Measurements from ENCODE around the gene EIF3K.
A peak's percentile ranks its signal among the peaks of the same experiment; 100 is the strongest.

Gene EIF3K

DNA sequence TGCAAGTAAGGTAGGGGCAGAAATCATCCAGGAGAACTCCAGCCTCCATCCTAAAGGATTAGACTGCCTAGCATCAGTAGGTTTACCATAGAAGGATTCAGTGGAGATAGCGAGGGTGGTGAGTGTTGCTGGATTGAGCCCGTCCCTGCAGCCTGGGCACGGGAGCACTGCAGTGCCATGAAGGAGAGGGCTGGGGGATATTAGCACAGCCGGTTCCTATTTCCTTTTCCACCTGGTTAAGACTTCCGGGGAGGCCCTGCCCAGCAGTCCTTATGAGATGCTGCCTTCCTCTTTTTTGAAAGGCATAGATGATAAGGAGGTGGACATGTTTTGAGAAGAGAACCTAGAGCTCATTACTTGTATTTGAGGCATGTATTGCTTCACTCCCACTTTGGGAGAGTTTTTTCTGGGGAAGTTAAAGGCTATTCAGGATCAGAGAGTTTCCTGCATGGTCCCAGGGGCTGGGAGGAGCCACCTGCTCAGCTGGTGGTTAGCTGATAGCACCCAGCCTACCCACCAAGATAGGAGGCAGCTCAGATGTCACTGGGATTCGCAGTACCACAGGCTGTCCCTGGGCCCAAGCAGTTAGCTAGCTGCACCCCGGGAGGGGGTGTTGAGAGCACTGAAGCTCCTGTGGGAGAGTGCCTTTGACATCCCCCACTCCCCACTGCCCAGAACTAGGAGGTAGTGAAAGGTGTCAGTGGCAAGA, 45.7 kb downstream of the EIF3K start:
- Histone ChIP-seq H4K20me1 (ENCODE audit: insufficient read depth, low read length) (peaks cover 84% of the 10 kb centered on the region), H3K4me3 (ENCODE audit: low read depth in 1 of 2, low read length in 2 of 2) (no peak overlapping the region), H3K27ac (ENCODE audit: low read length) (no peak overlapping the region), H3K79me2 (ENCODE audit: insufficient read depth, low read length) (peaks cover 95% of the 10 kb centered on the region), H3K27me3 (ENCODE audit: insufficient read depth, low read length, poor library complexity) (no peaks in the 10 kb centered on the region), H3K36me3 (ENCODE audit: insufficient read depth, low read length) (peaks cover 11% of the 10 kb centered on the region), H2AFZ (ENCODE audit: low read depth, low read length) (no peak overlapping the region), H3K4me2 (ENCODE audit: insufficient read depth, low read length) (no peak overlapping the region), H3K4me1 (ENCODE audit: insufficient read depth, low read length) (peaks cover 13% of the 10 kb centered on the region), H3K9ac (ENCODE audit: low read depth, low read length) (no peak overlapping the region), H3K9me3 (ENCODE audit: insufficient read depth, low read length, severe bottlenecking) (no peaks in the 10 kb centered on the region)
- no peak for TF ChIP-seq EZH2 (IDR thresholded peaks at IDR 0.05; ENCODE audit: borderline replicate concordance, low read depth, low read length, severe bottlenecking)
- TF ChIP-seq, protein P1, sequence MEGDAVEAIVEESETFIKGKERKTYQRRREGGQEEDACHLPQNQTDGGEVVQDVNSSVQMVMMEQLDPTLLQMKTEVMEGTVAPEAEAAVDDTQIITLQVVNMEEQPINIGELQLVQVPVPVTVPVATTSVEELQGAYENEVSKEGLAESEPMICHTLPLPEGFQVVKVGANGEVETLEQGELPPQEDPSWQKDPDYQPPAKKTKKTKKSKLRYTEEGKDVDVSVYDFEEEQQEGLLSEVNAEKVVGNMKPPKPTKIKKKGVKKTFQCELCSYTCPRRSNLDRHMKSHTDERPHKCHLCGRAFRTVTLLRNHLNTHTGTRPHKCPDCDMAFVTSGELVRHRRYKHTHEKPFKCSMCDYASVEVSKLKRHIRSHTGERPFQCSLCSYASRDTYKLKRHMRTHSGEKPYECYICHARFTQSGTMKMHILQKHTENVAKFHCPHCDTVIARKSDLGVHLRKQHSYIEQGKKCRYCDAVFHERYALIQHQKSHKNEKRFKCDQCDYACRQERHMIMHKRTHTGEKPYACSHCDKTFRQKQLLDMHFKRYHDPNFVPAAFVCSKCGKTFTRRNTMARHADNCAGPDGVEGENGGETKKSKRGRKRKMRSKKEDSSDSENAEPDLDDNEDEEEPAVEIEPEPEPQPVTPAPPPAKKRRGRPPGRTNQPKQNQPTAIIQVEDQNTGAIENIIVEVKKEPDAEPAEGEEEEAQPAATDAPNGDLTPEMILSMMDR (IDR thresholded peaks at IDR 0.05; ENCODE audit: borderline replicate concordance, extremely low read depth, low read length, poor library complexity, severe bottlenecking): no peak
- DNase-seq (no peak), ATAC-seq (ENCODE audit: insufficient read depth, low read depth) (peak; percentile 40; the same call in 1 of the 3 replicates)

- TF ChIP-seq, protein P1 (IDR thresholded peaks at IDR 0.05; ENCODE audit: borderline replicate concordance, extremely low read depth, low read length, poor library complexity, severe bottlenecking): no peak
- TF ChIP-seq EZH2 (IDR thresholded peaks at IDR 0.05; ENCODE audit: borderline replicate concordance, low read depth, low read length, severe bottlenecking): no peak
- Histone ChIP-seq H3K27ac (ENCODE audit: low read length) (no peak overlapping the region), H3K4me2 (ENCODE audit: insufficient read depth, low read length) (no peak overlapping the region), H4K20me1 (ENCODE audit: insufficient read depth, low read length) (peaks cover 86% of the 10 kb centered on the region), H3K79me2 (ENCODE audit: insufficient read depth, low read length) (peaks cover 95% of the 10 kb centered on the region), H2AFZ (ENCODE audit: low read depth, low read length) (no peak overlapping the region), H3K9me3 (ENCODE audit: insufficient read depth, low read length, severe bottlenecking) (no peaks in the 10 kb centered on the region), H3K36me3 (ENCODE audit: insufficient read depth, low read length) (peaks cover 11% of the 10 kb centered on the region), H3K9ac (ENCODE audit: low read depth, low read length) (no peak overlapping the region), H3K4me1 (ENCODE audit: insufficient read depth, low read length) (peaks cover 13% of the 10 kb centered on the region), H3K4me3 (ENCODE audit: low read depth in 1 of 2, low read length in 2 of 2) (no peak overlapping the region), H3K27me3 (ENCODE audit: insufficient read depth, low read length, poor library complexity) (no peaks in the 10 kb centered on the region)
- DNase-seq (no peak), ATAC-seq (ENCODE audit: insufficient read depth, low read depth) (no peak)
These were observed 46.4 kb downstream of the EIF3K start for GRCh38 chr19:38665219-38665931.

- H3K9me3 ChIP-seq (ENCODE audit: insufficient read depth, low read length, severe bottlenecking): no peaks in the 10 kb centered on the region
- H3K4me2 ChIP-seq (ENCODE audit: insufficient read depth, low read length): no peak overlapping the region
- H2AFZ ChIP-seq (ENCODE audit: low read depth, low read length): no peak overlapping the region
- H3K79me2 ChIP-seq (ENCODE audit: insufficient read depth, low read length): peaks cover 95% of the 10 kb centered on the region
- no peak overlapping the region for H3K27ac ChIP-seq (ENCODE audit: low read length)
- H3K36me3 ChIP-seq (ENCODE audit: insufficient read depth, low read length): peaks cover 4% of the 10 kb centered on the region
- ATAC-seq (ENCODE audit: insufficient read depth, low read depth) (no peak), DNase-seq (no peak)
- H3K9ac ChIP-seq (ENCODE audit: low read depth, low read length): no peak overlapping the region
- H4K20me1 ChIP-seq (ENCODE audit: insufficient read depth, low read length): peaks cover 84% of the 10 kb centered on the region
- H3K4me1 ChIP-seq (ENCODE audit: insufficient read depth, low read length): peaks cover 13% of the 10 kb centered on the region
- TF ChIP-seq, protein P1 (IDR thresholded peaks at IDR 0.05; ENCODE audit: borderline replicate concordance, extremely low read depth, low read length, poor library complexity, severe bottlenecking): no peak
- TF ChIP-seq EZH2 (IDR thresholded peaks at IDR 0.05; ENCODE audit: borderline replicate concordance, low read depth, low read length, severe bottlenecking): no peak
- no peak overlapping the region for H3K4me3 ChIP-seq (ENCODE audit: low read depth in 1 of 2, low read length in 2 of 2)
- no peaks in the 10 kb centered on the region for H3K27me3 ChIP-seq (ENCODE audit: insufficient read depth, low read length, poor library complexity)
These were observed 47.1 kb downstream of the EIF3K start for GRCh38 chr19:38665950-38666662.
